Activated T-cell treated with anti-CD3 and anti-CD28 coated beads, Interleukin-2, amount 50 U/mL, for 4 hours (primary cell): ENCODE data around the gene ZNRF1. TPM values are rescaled to one million over a fixed set of nuclear protein-coding genes. Genes with fewer than 3 reads are reported as not detected.

ENCODE experiments used
- ATAC-seq, 2 donors: fragments of 200-7000 bp; cut with Tn5 transposase; one replicate each; pipeline ENCODE4 v1.10.0; 2021
- DNase-seq: peaks from one replicate; pipeline ENCODE4 v3.0.0-alpha.2; 2020
- H3K27me3 Mint-ChIP-seq: one replicate; pipeline ENCODE4 v1.8.0; 2021; ENCODE audit warnings: low read depth, mixed read lengths
- H3K36me3 Mint-ChIP-seq: one replicate; pipeline ENCODE4 v1.8.0; 2022; ENCODE audit warnings: mixed read lengths; ENCODE audit not compliant: insufficient read depth
- H3K4me1 Mint-ChIP-seq: one replicate; pipeline ENCODE4 v1.8.0; 2021; ENCODE audit warnings: low read depth, mixed read lengths
- H3K4me3 Mint-ChIP-seq: one replicate; pipeline ENCODE4 v1.8.0; 2021; ENCODE audit warnings: mild to moderate bottlenecking, moderate library complexity, mixed read lengths
- H3K9me3 Mint-ChIP-seq: one replicate; pipeline ENCODE4 v1.8.0; 2021; ENCODE audit warnings: mixed read lengths
- total RNA-seq, 3 donors: library from RNA; stranded (reverse); gene quantifications; one replicate each; pipeline ENCODE4 v1.2.1, GENCODE V29; 2021

ZNRF1 gene
- total RNA-seq, 3 donors from 2014 or later, result 18.8 to 30.5 (median 25.0) TPM

DNA sequence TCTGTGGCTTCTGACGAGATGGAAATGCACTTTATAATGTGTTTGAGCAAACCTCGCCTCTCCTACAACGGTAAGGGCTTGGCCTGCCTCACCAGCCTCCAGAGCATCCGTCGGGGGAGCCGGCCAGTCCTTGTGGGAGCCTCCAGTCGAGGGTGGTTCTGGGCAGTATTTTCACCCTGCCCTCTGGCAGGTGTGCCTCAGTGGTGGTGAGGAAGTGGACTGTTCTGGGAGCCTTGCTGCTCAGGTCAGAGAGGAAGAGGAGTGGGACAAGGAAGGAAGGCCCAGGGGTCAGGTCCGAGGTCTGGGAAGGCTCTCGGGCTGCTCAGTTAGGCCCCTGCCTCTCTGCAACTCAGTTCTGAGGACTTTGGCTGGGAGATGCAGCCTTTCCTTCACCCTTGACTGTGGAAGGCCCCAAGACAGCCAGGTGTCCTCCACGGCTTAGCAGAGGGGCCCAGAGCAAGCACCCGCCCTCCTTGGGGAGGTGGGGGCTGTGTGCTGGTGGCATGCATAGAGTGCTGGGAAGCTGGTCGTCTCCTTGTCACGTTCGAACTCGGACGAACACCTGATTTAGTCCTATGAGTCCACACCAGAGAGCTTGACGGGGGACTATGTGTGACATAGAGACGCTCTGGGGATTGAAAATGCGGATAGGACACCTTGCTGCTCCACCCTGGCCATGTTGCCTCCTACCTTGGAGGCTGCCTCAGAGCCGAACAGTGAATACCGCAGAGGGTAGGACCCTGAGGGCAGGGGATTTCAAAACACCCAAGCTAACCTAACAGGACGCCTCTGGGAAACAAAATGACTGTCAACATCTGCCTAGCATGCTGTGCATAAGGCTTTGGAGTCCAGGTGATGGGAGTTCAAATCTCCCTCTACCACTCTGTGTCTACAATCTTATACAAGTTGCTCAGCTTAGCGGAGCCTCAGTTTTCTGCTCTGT lies 95.0 kb downstream of the ZNRF1 start:
- no peak for DNase-seq
- peaks cover 20% of the 10 kb centered on the region for H3K4me1 Mint-ChIP-seq
- no peak overlapping the region for H3K4me3 Mint-ChIP-seq
- ATAC-seq, result no peak
- no peaks in the 10 kb centered on the region for H3K27me3 Mint-ChIP-seq
- H3K9me3 Mint-ChIP-seq, result no peaks in the 10 kb centered on the region
- no peaks in the 10 kb centered on the region for H3K36me3 Mint-ChIP-seq

DNA sequence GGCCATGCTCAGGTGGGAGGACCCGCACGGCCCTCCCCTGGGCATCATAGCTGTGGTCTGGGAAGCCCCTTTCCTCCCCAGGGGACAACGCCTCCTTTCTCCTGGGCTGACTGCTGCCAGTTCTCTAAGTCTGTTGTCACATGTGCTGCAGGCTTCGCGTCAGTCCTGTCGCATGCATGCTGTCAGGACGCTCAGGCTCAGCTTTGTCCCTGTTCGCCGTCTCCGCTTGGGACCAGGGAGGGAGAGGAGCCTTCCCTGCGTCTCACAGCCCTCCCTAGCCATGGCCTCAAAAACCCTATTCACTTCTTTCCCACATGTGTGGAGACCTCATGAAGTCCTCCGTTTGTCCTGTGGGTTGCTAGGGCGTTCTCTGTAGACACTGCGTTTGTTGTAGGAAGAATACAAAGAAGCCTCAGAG lies 96.4 kb downstream of the ZNRF1 start:
- DNase-seq, result no peak
- ATAC-seq, result no peak
- Mint-ChIP-seq H3K4me1 (peaks cover 34% of the 10 kb centered on the region), H3K36me3 (no peaks in the 10 kb centered on the region), H3K4me3 (no peak overlapping the region), H3K9me3 (no peaks in the 10 kb centered on the region), H3K27me3 (no peaks in the 10 kb centered on the region)

DNA sequence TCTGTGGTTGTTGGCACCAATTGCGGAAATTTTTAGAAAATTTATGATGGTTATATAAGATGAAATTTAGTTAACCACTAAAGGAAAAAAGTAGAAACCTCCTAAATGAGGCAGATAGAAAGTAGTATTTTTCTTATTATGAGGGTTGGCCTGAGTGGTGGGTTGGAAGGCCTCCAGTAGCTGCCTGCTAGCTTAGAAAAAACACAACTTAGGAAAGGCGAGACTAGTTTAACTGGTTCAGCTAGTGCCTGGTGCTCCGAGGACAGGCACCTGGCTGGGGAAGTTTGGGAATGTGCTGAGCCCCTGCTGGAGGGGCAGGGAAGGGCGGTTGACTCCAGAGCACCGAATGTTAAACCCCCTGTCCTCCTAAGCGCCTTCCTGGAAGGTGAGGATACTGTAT lies 97.8 kb downstream of the ZNRF1 start:
- DNase-seq (no peak), ATAC-seq (no peak)
- Mint-ChIP-seq H3K9me3 (no peaks in the 10 kb centered on the region), H3K27me3 (no peaks in the 10 kb centered on the region), H3K4me3 (no peak overlapping the region), H3K36me3 (no peaks in the 10 kb centered on the region), H3K4me1 (peaks cover 41% of the 10 kb centered on the region)

DNA sequence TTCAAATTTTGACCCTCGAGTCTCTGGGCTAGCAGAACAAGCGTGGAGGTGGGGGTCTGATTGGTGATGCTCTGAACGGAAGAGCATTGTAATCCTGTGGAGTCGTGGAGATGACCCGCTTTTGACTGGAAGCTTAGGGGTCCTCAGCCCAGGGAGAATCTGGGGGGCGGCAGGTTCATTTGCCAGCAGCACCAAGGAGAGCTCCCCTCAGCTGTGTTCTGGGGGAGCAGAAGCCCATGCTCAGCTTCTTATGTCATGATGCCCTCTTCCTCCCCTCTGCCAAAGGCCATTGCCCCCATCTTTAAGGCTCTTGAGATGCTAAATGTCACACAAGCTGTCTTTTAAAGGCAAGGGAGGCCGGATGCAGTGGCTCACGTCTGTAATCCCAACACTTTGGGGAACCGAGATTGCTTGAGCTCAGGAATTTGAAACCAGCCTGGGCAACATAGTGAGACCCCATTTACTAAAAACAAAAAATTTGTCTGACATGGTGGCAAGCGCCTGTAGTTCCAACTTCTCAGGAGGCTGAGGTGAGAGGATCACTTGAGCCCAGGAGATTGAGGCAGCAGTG lies 98.5 kb downstream of the ZNRF1 start:
- Mint-ChIP-seq H3K4me3 (no peak overlapping the region), H3K4me1 (peaks cover 43% of the 10 kb centered on the region)

DNA sequence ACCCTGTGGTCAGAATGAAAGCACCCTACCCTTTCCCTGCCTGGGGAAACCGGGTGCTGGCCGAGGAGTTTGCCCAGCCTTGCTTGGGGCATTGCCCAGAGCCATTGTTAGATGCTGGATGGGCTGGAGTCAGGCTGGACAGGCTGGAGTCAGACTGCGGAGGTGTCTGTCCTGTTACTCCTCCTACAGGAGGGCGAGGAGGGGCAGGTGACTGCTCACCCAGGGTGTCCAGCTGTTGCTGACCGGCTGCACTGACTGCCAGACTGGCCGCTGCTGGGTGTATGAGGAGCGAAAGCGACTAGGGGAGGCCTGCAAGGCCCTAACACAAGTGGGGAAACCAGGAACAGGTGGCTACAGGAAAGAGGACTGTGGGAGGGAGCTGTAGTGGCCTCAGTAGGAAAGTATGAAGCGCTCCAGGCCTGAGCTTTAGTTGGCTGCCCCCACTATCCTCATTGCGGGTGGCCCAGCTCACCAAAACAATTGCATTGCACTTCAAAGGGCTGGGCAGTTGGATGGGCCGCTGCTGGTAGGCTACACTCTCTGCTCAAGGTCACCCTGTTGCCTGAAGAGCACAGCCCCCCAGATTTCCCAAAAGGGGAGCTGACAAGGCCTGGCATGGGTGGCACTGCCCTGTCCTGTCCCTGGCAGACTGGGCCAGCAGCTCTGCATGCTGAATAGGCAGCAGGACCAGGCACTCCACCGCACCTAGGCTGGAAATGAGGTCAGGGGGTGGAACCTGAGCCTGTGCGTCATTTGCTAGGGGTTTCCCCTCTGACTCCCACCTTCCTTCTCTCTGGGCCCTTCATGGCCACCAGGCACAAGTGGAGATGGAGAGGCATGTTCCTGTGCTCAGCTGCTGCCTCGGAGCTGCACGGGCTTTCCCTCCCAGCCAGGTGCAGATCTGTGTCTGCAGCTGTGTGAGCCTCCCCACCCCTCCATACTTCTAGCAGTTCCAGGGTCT lies 99.4 kb downstream of the ZNRF1 start:
- Mint-ChIP-seq H3K4me1 (peaks cover 43% of the 10 kb centered on the region), H3K4me3 (no peak overlapping the region), H3K27me3 (no peaks in the 10 kb centered on the region), H3K36me3 (no peaks in the 10 kb centered on the region), H3K9me3 (no peaks in the 10 kb centered on the region)
- DNase-seq (peak; percentile 69), ATAC-seq (peak; percentile 96 to 97)

More for the DNA sequence above, 98.5 kb downstream of the ZNRF1 start:
- DNase-seq (no peak), ATAC-seq (no peak)
- H3K27me3 Mint-ChIP-seq, result no peaks in the 10 kb centered on the region
- H3K36me3 Mint-ChIP-seq, result no peaks in the 10 kb centered on the region
- no peaks in the 10 kb centered on the region for H3K9me3 Mint-ChIP-seq

DNA sequence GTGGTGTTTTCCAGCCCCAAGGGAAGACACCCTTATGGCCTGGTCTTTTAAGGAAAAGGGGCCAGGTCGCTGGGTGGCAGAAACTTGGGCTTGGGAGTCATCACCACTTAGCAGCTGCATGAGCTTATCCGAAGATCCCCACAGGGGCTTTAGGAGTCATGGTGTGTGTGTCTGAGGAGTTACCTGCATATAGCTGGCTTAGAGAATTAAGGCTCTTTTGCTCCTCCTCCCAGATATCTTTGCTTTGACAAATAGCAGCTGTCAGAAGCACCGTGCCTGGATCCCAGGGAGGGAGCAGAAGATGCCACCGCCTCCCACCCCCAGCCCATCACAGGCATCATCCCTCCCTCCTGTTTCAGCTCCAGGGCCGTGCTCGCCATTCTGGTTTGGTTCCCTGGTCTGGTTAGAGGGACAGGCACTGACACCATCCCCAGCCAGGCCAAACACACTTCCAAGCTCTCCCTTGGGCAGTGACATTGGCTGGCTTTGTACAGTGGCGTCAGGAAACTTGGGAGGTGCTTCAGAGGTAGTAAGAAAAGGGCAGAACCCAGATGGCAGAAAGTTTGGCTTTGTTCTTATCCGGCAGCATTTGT lies 100.3 kb downstream of the ZNRF1 start:
- ATAC-seq (no peak), DNase-seq (no peak)
- H3K36me3 Mint-ChIP-seq, result no peaks in the 10 kb centered on the region
- no peaks in the 10 kb centered on the region for H3K27me3 Mint-ChIP-seq
- H3K4me3 Mint-ChIP-seq, result no peak overlapping the region
- H3K4me1 Mint-ChIP-seq, result peaks cover 43% of the 10 kb centered on the region
- no peaks in the 10 kb centered on the region for H3K9me3 Mint-ChIP-seq

DNA sequence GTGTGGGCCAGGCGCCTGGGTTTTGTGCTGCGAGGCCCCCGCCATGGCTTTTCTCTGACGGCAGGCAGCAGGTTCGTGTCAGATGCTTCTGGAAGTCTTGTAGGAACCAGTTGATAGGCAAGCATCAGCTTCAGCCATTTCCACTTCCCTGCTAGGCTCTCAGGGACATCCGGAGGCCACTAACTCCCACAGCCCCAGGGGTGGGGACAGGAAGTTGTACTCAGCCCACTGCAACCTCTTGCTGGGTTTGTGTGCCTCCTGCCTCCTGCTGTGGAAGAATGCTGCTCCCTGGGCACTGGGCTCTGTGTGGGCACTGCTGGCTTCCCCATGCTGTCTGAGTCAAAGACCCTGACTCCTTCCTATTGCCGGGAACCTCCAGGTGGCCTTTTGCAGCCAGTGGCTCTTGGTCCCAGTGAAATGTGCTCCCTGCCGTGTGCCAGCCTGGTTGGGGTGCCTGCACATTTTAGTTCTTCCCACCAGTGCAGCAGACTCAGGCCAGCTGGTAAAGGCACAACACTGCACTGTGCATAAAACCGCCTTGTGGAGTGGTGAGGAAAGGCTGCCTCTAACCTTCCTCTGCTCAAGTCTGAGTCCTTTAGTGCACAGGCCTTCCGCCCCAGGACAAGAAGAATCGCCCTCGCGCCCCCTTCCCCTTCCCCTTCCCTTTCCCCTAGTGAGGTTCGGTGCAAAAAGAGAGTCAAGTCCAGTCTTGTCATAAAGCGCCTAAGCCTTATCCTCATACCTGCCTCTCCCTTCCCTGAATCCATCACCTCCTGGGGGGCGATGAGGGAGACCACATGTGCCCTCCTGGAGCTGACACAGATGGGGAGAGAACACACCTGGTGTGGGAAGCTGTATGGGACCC lies 101.1 kb downstream of the ZNRF1 start:
- peaks cover 43% of the 10 kb centered on the region for H3K4me1 Mint-ChIP-seq
- H3K9me3 Mint-ChIP-seq, result no peaks in the 10 kb centered on the region
- ATAC-seq, result peak; percentile 28 to 44
- no peaks in the 10 kb centered on the region for H3K27me3 Mint-ChIP-seq
- no peaks in the 10 kb centered on the region for H3K36me3 Mint-ChIP-seq
- DNase-seq, result no peak
- H3K4me3 Mint-ChIP-seq, result no peak overlapping the region

GRCh38 chr16:75100603-75100990 lies 101.8 kb downstream of the ZNRF1 start:
- peaks cover 47% of the 10 kb centered on the region for H3K4me1 Mint-ChIP-seq
- H3K9me3 Mint-ChIP-seq, result no peaks in the 10 kb centered on the region
- no peak for ATAC-seq
- no peak for DNase-seq
- no peak overlapping the region for H3K4me3 Mint-ChIP-seq
- H3K27me3 Mint-ChIP-seq, result no peaks in the 10 kb centered on the region
- no peaks in the 10 kb centered on the region for H3K36me3 Mint-ChIP-seq

GRCh38 chr16:75101635-75102034 lies 102.8 kb downstream of the ZNRF1 start:
- H3K4me1 Mint-ChIP-seq, result peaks cover 49% of the 10 kb centered on the region

DNA sequence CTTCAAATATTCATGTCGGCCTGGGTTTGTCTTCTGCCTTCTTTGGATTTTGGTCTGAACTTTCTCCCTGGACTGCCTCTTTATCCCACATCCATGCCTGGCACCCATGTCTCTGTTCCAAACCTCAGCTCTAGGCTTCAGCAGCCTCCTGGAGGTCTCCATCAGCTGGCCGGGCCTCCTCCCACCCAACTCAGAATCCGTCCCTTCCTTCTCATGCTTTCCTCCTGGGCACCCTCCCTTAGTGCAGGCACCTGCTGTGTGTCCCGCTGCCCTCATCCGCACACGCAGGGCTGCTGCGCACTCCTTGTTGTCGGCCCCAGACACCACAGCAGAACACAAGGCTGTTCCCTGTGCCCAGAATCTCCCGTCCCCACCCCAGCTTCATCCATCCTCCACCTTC lies 103.8 kb downstream of the ZNRF1 start:
- H3K4me1 Mint-ChIP-seq, result peaks cover 49% of the 10 kb centered on the region
- H3K9me3 Mint-ChIP-seq, result no peaks in the 10 kb centered on the region
- ATAC-seq, result no peak
- H3K36me3 Mint-ChIP-seq, result no peaks in the 10 kb centered on the region
- DNase-seq, result no peak
- H3K4me3 Mint-ChIP-seq, result no peak overlapping the region
- H3K27me3 Mint-ChIP-seq, result no peaks in the 10 kb centered on the region

More at GRCh38 chr16:75101635-75102034, 102.8 kb downstream of the ZNRF1 start:
- no peaks in the 10 kb centered on the region for H3K27me3 Mint-ChIP-seq
- H3K36me3 Mint-ChIP-seq, result no peaks in the 10 kb centered on the region
- no peaks in the 10 kb centered on the region for H3K9me3 Mint-ChIP-seq
- no peak overlapping the region for H3K4me3 Mint-ChIP-seq
- DNase-seq (no peak), ATAC-seq (no peak)

DNA sequence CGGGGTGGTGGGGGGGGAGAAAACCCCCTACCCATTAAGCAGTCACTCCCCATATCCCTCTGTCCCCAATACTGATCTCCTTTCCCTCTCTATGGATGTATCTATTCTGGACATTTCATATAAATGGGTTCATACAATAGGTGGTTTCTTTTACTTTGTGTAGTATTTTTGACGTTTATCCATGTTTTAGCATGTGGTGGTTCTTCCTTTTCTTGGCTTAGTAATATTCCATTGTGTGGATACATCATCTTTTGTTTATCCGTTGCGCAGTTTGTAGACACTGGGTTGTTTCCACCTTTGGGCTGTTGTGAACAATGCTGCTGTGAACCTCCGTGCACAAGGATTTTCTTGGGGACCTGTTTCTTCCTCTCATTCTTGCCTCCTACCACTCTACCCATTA lies 105.2 kb downstream of the ZNRF1 start:
- no peaks in the 10 kb centered on the region for H3K9me3 Mint-ChIP-seq
- DNase-seq, result no peak
- no peak for ATAC-seq
- no peaks in the 10 kb centered on the region for H3K27me3 Mint-ChIP-seq
- H3K4me3 Mint-ChIP-seq, result no peak overlapping the region
- peaks cover 2% of the 10 kb centered on the region for H3K36me3 Mint-ChIP-seq
- H3K4me1 Mint-ChIP-seq, result peaks cover 47% of the 10 kb centered on the region

DNA sequence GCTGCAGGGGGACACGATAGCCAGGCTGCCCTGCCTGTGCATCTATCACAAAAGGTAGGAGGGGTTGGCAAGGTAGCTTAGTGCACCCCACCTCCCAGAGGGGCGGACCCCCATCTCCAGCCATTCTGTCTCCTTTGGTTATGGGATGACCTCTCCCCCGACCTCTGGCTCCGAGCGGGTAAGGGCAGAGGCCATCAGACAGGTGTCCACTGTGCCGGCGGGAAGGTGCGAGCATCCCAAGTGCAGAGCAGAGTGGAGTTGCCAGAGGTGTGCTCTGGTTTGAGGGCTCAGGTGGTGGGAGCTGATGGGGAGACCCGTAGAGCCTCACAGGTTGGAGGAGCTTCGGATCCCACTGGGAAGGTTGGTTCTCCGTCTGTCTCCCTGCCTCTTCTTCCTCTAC lies 106.0 kb downstream of the ZNRF1 start:
- DNase-seq, result no peak
- Mint-ChIP-seq H3K36me3 (peaks cover 2% of the 10 kb centered on the region), H3K4me1 (peaks cover 47% of the 10 kb centered on the region)

GRCh38 chr16:75105306-75106061 lies 106.7 kb downstream of the ZNRF1 start:
- no peak for ATAC-seq

More for the DNA sequence above, 106.0 kb downstream of the ZNRF1 start:
- Mint-ChIP-seq H3K4me3 (no peak overlapping the region), H3K9me3 (no peaks in the 10 kb centered on the region), H3K27me3 (no peaks in the 10 kb centered on the region)
- ATAC-seq, result no peak

More at GRCh38 chr16:75105306-75106061, 106.7 kb downstream of the ZNRF1 start:
- no peak overlapping the region for H3K4me3 Mint-ChIP-seq
- H3K9me3 Mint-ChIP-seq, result no peaks in the 10 kb centered on the region
- DNase-seq, result no peak
- H3K36me3 Mint-ChIP-seq, result peaks cover 2% of the 10 kb centered on the region
- no peaks in the 10 kb centered on the region for H3K27me3 Mint-ChIP-seq
- H3K4me1 Mint-ChIP-seq, result peaks cover 47% of the 10 kb centered on the region
